HepG2 (cell line): ENCODE measurements around the gene IZUMO4. TPM values are rescaled to one million over a fixed set of nuclear protein-coding genes. Genes with fewer than 3 reads are reported as not detected.
A peak's percentile ranks its signal among the peaks of the same experiment; 100 is the strongest.

ENCODE experiments used
- ARID5B ChIP-seq: IDR thresholded peaks from 2 replicates; pipeline ENCODE4 v1.4.0; 2020; ENCODE audit warnings: mild to moderate bottlenecking, missing genetic modification reagents
- CBX5 ChIP-seq: sonication (generic); formaldehyde crosslinking; IDR thresholded peaks from 2 replicates; pipeline ENCODE4 v1.4.0; 2020; ENCODE audit warnings: missing genetic modification reagents, borderline replicate concordance
- HES4 ChIP-seq: sonication (generic); formaldehyde crosslinking; IDR thresholded peaks from 2 replicates; pipeline ENCODE4 v1.9.0; 2021; ENCODE audit warnings: mild to moderate bottlenecking, missing genetic modification reagents, borderline replicate concordance
- HOXA7 ChIP-seq: sonication (generic); formaldehyde crosslinking; IDR thresholded peaks from 2 replicates; pipeline ENCODE4 v1.8.1; 2022; ENCODE audit warnings: mild to moderate bottlenecking, missing genetic modification reagents, moderate library complexity
- IRX3 ChIP-seq: sonication (generic); formaldehyde crosslinking; IDR thresholded peaks from 2 replicates; pipeline ENCODE4 v1.8.1; 2023; ENCODE audit warnings: mild to moderate bottlenecking, low read depth, missing genetic modification reagents, borderline replicate concordance
- MIXL1 ChIP-seq: IDR thresholded peaks from 2 replicates; pipeline ENCODE4 v1.6.1; 2016
- MXD3 ChIP-seq: IDR thresholded peaks from 2 replicates; pipeline ENCODE4 v1.6.1; 2016; ENCODE audit warnings: mild to moderate bottlenecking, missing biosample characterization, missing genetic modification reagents
- MXI1 ChIP-seq: IDR thresholded peaks from 3 replicates; pipeline ENCODE4 v1.6.1; 2012; ENCODE audit warnings: low read depth, low read length, inconsistent platforms, borderline replicate concordance
- NR2F2 ChIP-seq: IDR thresholded peaks from 2 replicates; pipeline ENCODE4 v1.6.1; 2012; ENCODE audit warnings: low read depth, inconsistent platforms, borderline replicate concordance
- PHF8 ChIP-seq: sonication (generic); formaldehyde crosslinking; IDR thresholded peaks from 2 replicates; pipeline ENCODE4 v1.5.0; 2020; ENCODE audit warnings: missing genetic modification reagents
- TAF15 ChIP-seq: fragments of 200-400 bp; formaldehyde crosslinking; IDR thresholded peaks from one replicate; pipeline ENCODE4 v1.6.1; 2018; ENCODE audit warnings: mild to moderate bottlenecking, low read depth, low read length; ENCODE audit not compliant: poor library complexity, severe bottlenecking
- TFE3 ChIP-seq: IDR thresholded peaks from 2 replicates; pipeline ENCODE4 v1.6.1; 2016
- U2AF1 ChIP-seq: fragments of 200-400 bp; formaldehyde crosslinking; optimal IDR thresholded peaks from 2 replicates; pipeline ENCODE3; 2017; ENCODE audit warnings: mild to moderate bottlenecking, low read depth, low read length
- ZMYM2 ChIP-seq: sonication (generic); formaldehyde crosslinking; IDR thresholded peaks from 2 replicates; pipeline ENCODE4 v1.8.0; 2022; ENCODE audit warnings: mild to moderate bottlenecking, missing genetic modification reagents
- ZNF501 ChIP-seq: sonication (generic); formaldehyde crosslinking; IDR thresholded peaks from 2 replicates; pipeline ENCODE4 v1.5.1; 2020; ENCODE audit warnings: mild to moderate bottlenecking, moderate library complexity, missing genetic modification reagents
- ZNF563 ChIP-seq: sonication (generic); formaldehyde crosslinking; IDR thresholded peaks from 2 replicates; pipeline ENCODE4 v1.8.0; 2022; ENCODE audit warnings: mild to moderate bottlenecking, moderate library complexity, missing genetic modification reagents
- ZNF607 ChIP-seq: sonication (generic); formaldehyde crosslinking; IDR thresholded peaks from 2 replicates; pipeline ENCODE4 v1.5.1; 2020; ENCODE audit warnings: missing genetic modification reagents, mild to moderate bottlenecking, borderline replicate concordance
- ZNF619 ChIP-seq: sonication (generic); formaldehyde crosslinking; IDR thresholded peaks from 2 replicates; pipeline ENCODE4 v1.4.0; 2020; ENCODE audit warnings: mild to moderate bottlenecking, missing genetic modification reagents
- ZSCAN25 ChIP-seq: sonication (generic); formaldehyde crosslinking; IDR thresholded peaks from 2 replicates; pipeline ENCODE4 v1.8.0; 2022; ENCODE audit warnings: mild to moderate bottlenecking, missing genetic modification reagents
- polyA plus RNA-seq, 8 experiments: library from polyadenylated mRNA; depleted of rRNA in 3 of 8; stranded (reverse) in 7 of 8; unstranded in 1 of 8; fragments of >200 nt; fragmentation: Illumina TruSeq in 4 of 8; extraction: Trizol in 4 of 8; gene quantifications; 2 replicates each; pipeline versions ENCODE4 v1.2.1 to v1.2.3, GENCODE V29; 2011 to 2016; ENCODE audit warnings: low read depth in 4 of 8, missing spikeins in 1 of 8, mixed read lengths in 1 of 8; ENCODE audit not compliant: insufficient read depth in 1 of 8
- total RNA-seq, 5 experiments: library from RNA; depleted of rRNA; stranded (reverse); fragments of >200 nt; fragmentation: Illumina TruSeq; extraction: Trizol; gene quantifications; 2 replicates each; pipeline ENCODE4 v1.2.3, GENCODE V29; 2016; ENCODE audit warnings: low read depth in 1 of 5
- TF ChIP-seq, protein P1 (sequence below): sonication (generic); formaldehyde crosslinking; IDR thresholded peaks from 2 replicates; pipeline ENCODE4 v1.8.0; 2022; ENCODE audit warnings: mild to moderate bottlenecking, missing genetic modification reagents; ENCODE audit not compliant: insufficient replicate concordance
- TF ChIP-seq, protein P2 (sequence below): IDR thresholded peaks from 2 replicates; pipeline ENCODE4 v1.6.1; 2016

IZUMO4 gene
- total and polyA plus RNA-seq, 2 of the 13 experiments (the other 11 are each of a cell fraction or from before 2014, with no cell fraction given) = 0.77 to 3.9 TPM

DNA sequence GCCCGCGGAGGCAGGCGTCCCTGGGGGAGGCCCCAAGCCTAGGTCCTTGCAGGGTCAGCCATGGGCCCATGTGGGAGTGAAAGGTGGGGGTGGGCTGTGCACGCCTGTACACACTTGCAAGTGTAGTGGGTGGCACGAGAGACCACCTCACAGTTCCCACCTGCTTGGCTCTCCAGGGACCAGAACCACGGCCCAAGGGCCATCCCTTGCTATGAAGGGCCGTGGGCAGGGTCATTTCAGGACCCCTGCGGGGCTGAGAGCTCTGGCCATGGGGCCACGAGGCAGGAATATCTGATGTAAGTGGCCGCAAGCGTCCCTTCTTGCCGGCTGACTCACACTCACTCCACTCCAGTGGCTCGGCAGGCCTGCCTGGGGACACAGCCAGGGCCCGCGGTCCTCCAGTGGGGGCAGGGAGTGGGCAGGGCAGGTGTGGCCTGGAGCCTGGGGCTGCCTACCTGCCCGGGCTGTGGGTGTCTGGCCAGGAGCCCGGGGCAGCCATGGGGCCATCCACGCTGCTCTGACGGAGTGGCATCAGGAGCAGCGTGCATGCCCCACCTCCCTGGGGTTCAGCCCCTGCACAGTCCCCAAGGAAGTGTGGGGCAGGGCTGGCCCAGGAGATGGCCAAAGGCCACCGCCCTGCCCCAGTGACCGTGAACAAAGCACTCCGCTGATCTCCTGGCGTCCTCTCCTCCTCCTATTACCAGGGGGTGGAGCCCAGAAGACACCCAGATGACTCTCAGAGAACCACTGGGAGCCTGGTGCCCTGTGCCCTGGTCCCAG is 37.1 kb upstream of the IZUMO4 start (continued):
- TF ChIP-seq ZNF563 (CRISPR knock-in tag) (0 out of 2 replicates have a peak, but pooled peaks have one; percentile 14), TFE3 (CRISPR knock-in tag) (no peak), NR2F2 (peak; percentile 64; the same call in 1 of the 2 replicates), ZMYM2 (CRISPR knock-in tag) (no peak), ARID5B (CRISPR knock-in tag) (peak; percentile 47), ZNF607 (CRISPR knock-in tag) (peak; percentile 71; the same call in 1 of the 2 replicates), ZNF619 (CRISPR knock-in tag) (0 out of 2 replicates have a peak, but pooled peaks have one; percentile 19), ZSCAN25 (CRISPR knock-in tag) (peak; percentile 85), ZNF501 (CRISPR knock-in tag) (peak; percentile 43), CBX5 (CRISPR knock-in tag) (peak; percentile 86; the same call in 1 of the 2 replicates), MXI1 (peak; percentile 62; the same call in 1 of the 3 replicates), U2AF1 (peak; percentile 30), HES4 (0 out of 2 replicates have a peak, but pooled peaks have one; percentile 78), MXD3 (CRISPR knock-in tag) (peak; percentile 81), TAF15 (no peak), IRX3 (0 out of 2 replicates have a peak, but pooled peaks have one; percentile 27), PHF8 (peak; percentile 70), HOXA7 (CRISPR knock-in tag) (no peak), MIXL1 (0 out of 2 replicates have a peak, but pooled peaks have one; percentile 33)
- TF ChIP-seq, protein P1, sequence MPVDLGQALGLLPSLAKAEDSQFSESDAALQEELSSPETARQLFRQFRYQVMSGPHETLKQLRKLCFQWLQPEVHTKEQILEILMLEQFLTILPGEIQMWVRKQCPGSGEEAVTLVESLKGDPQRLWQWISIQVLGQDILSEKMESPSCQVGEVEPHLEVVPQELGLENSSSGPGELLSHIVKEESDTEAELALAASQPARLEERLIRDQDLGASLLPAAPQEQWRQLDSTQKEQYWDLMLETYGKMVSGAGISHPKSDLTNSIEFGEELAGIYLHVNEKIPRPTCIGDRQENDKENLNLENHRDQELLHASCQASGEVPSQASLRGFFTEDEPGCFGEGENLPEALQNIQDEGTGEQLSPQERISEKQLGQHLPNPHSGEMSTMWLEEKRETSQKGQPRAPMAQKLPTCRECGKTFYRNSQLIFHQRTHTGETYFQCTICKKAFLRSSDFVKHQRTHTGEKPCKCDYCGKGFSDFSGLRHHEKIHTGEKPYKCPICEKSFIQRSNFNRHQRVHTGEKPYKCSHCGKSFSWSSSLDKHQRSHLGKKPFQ (CRISPR knock-in tag) = no peak
- TF ChIP-seq, protein P2, sequence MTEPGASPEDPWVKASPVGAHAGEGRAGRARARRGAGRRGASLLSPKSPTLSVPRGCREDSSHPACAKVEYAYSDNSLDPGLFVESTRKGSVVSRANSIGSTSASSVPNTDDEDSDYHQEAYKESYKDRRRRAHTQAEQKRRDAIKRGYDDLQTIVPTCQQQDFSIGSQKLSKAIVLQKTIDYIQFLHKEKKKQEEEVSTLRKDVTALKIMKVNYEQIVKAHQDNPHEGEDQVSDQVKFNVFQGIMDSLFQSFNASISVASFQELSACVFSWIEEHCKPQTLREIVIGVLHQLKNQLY (CRISPR knock-in tag) = peak; percentile 59; the same call in 1 of the 2 replicates
